Lung (tissue), 12 donors: ENCODE data around the gene FMNL3. TPM values are rescaled to one million over a fixed set of nuclear protein-coding genes. Genes with fewer than 3 reads are reported as not detected.

Source experiments
- ATAC-seq: fragments of 200-7000 bp; cut with Tn5 transposase; one replicate; pipeline ENCODE4 v1.9.1; 2020; ENCODE audit warnings: moderate number of reproducible peaks; ENCODE audit not compliant: insufficient read depth, low FRiP score
- DNase-seq, 3 donors: peaks; one replicate each; pipeline ENCODE4 v3.0.0-alpha.2; 2013 to 2017
- H3K27ac ChIP-seq, 2 donors: one replicate each; pipeline ENCODE4 v1.5.1; 2013; ENCODE audit warnings: mild to moderate bottlenecking in 2 of 2, moderate library complexity in 2 of 2, control low read depth in 1 of 2, inconsistent platforms in 1 of 2, low read depth in 1 of 2, low read length in 1 of 2
- H3K27me3 ChIP-seq, 3 donors: one replicate each; pipeline ENCODE4 v1.5.1; 2013; ENCODE audit warnings: low read length in 2 of 3; ENCODE audit not compliant: control insufficient read depth in 3 of 3, insufficient read depth in 3 of 3
- H3K36me3 ChIP-seq, 4 donors: one replicate each; pipeline ENCODE4 v1.5.1; 2013; ENCODE audit warnings: low read length in 4 of 4, mild to moderate bottlenecking in 1 of 4, moderate library complexity in 1 of 4; ENCODE audit not compliant: control insufficient read depth in 4 of 4, insufficient read depth in 4 of 4
- H3K4me1 ChIP-seq, 5 donors: one replicate each; pipeline ENCODE4 v1.5.1; 2013; ENCODE audit warnings: low read length in 5 of 5, mild to moderate bottlenecking in 2 of 5, moderate library complexity in 1 of 5; ENCODE audit not compliant: control insufficient read depth in 5 of 5, insufficient read depth in 5 of 5
- H3K4me3 ChIP-seq: one replicate; pipeline ENCODE4 v1.5.1; 2013; ENCODE audit warnings: mild to moderate bottlenecking, control low read depth, moderate library complexity
- H3K9ac ChIP-seq, 2 donors: one replicate each; pipeline ENCODE4 v1.5.1; 2013; ENCODE audit warnings: low read length in 2 of 2, control low read depth in 1 of 2; ENCODE audit not compliant: insufficient read depth in 1 of 2
- H3K9me3 ChIP-seq, 4 donors: one replicate each; pipeline ENCODE4 v1.5.1; 2013; ENCODE audit warnings: low read length in 3 of 4, mild to moderate bottlenecking in 1 of 4, moderate library complexity in 1 of 4; ENCODE audit not compliant: control insufficient read depth in 4 of 4, insufficient read depth in 3 of 4
- CTCF ChIP-seq: IDR thresholded peaks from 2 replicates; pipeline ENCODE4 v1.5.1; 2012; ENCODE audit warnings: mild to moderate bottlenecking; ENCODE audit errors: control extremely low read depth, extremely low read depth
- WGBS, 2 donors: extraction: QIAGEN DNeasy Blood & Tissue Kit; methylation state at CpG; one replicate each; pipeline ENCODE4 v1.1.7; 2013; 5-methylcytosine and 5-hydroxymethylcytosine counted together
- polyA plus RNA-seq, 2 donors: library from polyadenylated mRNA; stranded (reverse); fragments of 200-250 nt; gene quantifications; one replicate each; pipeline ENCODE4 v1.2.1, GENCODE V29; 2013
- total RNA-seq, 2 donors: library from RNA; depleted of rRNA in 1 of 2; stranded (reverse); fragments of >200 nt in 1 of 2; gene quantifications; one replicate each; pipeline ENCODE4 v1.2.1, GENCODE V29; 2014 to 2021
- donor health status: control.
- donor health status: control.
- donor health status: Bipolar disorder and iron deficiency.
- donor health status: healthy.
- donor health status: DM: yes; HTN: yes; CAD: no.

Gene FMNL3
- total and polyA plus RNA-seq, 4 donors = 11.5 to 51.2 (median 22.4) TPM

- H3K9ac ChIP-seq = no peak overlapping the region
- H3K4me3 ChIP-seq = no peak overlapping the region
- H3K36me3 ChIP-seq = peaks cover 0 to 49% (median 39%) of the 10 kb centered on the region in 4 donors
- no peak overlapping the region for H3K27ac ChIP-seq
- TF ChIP-seq CTCF = no peak
- DNase-seq = no peak
- H3K4me1 ChIP-seq = peaks cover 0 to 23% (median 8%) of the 10 kb centered on the region in 5 donors
- H3K9me3 ChIP-seq = no peaks in the 10 kb centered on the region
- no peak for ATAC-seq
- 93 to 97% methylated on average over 7 of the region's 7 CpGs for WGBS, 2 donors
- H3K27me3 ChIP-seq = no peaks in the 10 kb centered on the region
These were observed 64.1 kb downstream of the FMNL3 start for GRCh38 chr12:49643135-49643534.

- no peak overlapping the region for H3K4me3 ChIP-seq
- peaks cover 0 to 43% (median 37%) of the 10 kb centered on the region in 4 donors for H3K36me3 ChIP-seq
- H3K4me1 ChIP-seq = peaks cover 0 to 22% (median 12%) of the 10 kb centered on the region in 5 donors
- H3K9ac ChIP-seq = no peak overlapping the region
- TF ChIP-seq CTCF = no peak
- 90 to 93% methylated on average over 11 of the region's 11 CpGs for WGBS, 2 donors
- no peaks in the 10 kb centered on the region for H3K9me3 ChIP-seq
- ATAC-seq = no peak
- no peak overlapping the region for H3K27ac ChIP-seq
- H3K27me3 ChIP-seq = no peaks in the 10 kb centered on the region
- DNase-seq = no peak
These were observed 64.8 kb downstream of the FMNL3 start for GRCh38 chr12:49642370-49642802.

GRCh38 chr12:49641748-49642369 is 65.3 kb downstream of the FMNL3 start:
- no peak overlapping the region for H3K9ac ChIP-seq
- H3K27ac ChIP-seq = no peak overlapping the region
- no peaks in the 10 kb centered on the region for H3K27me3 ChIP-seq
- ATAC-seq (no peak), DNase-seq (no peak)
- H3K4me3 ChIP-seq = no peak overlapping the region
- H3K9me3 ChIP-seq = no peaks in the 10 kb centered on the region
- TF ChIP-seq CTCF = no peak
- H3K36me3 ChIP-seq = peaks cover 0 to 40% (median 36%) of the 10 kb centered on the region in 4 donors
- H3K4me1 ChIP-seq = peaks cover 0 to 20% (median 17%) of the 10 kb centered on the region in 5 donors
- 90 to 94% methylated on average over 16 to 17 of the region's 17 CpGs for WGBS, 2 donors
